Colonic mucosa (tissue), 4 donors: Measurements from ENCODE around the gene RAB40C. TPM values are rescaled to one million over a fixed set of nuclear protein-coding genes. Genes with fewer than 3 reads are reported as not detected.

ENCODE experiments used
- DNase-seq: peaks from one replicate; pipeline ENCODE4 v3.0.0-alpha.2; 2020
- H3K27ac ChIP-seq: fragments of 200-600 bp; one replicate; pipeline ENCODE4 v1.8.0; 2021
- H3K27me3 ChIP-seq: fragments of 200-600 bp; one replicate; pipeline ENCODE4 v1.8.0; 2021
- H3K36me3 ChIP-seq: fragments of 200-600 bp; one replicate; pipeline ENCODE4 v1.8.0; 2021
- H3K4me1 ChIP-seq: fragments of 200-600 bp; one replicate; pipeline ENCODE4 v1.8.0; 2021; ENCODE audit warnings: mild to moderate bottlenecking
- H3K4me3 ChIP-seq: fragments of 200-600 bp; one replicate; pipeline ENCODE4 v1.8.0; 2021
- H3K9ac ChIP-seq, 2 donors: one replicate each; pipeline ENCODE4 v1.7.0; 2013; ENCODE audit warnings: control low read depth in 2 of 2, low read depth in 2 of 2, low read length in 2 of 2
- H3K9me3 ChIP-seq: fragments of 200-600 bp; one replicate; pipeline ENCODE4 v1.8.0; 2021
- CTCF ChIP-seq: fragments of 200-600 bp; IDR thresholded peaks from one replicate; pipeline ENCODE4 v1.8.0; 2022; ENCODE audit warnings: antibody characterized with exemption, mild to moderate bottlenecking
- intact Hi-C: fragments of 100-400 bp; cut with DNase I; formaldehyde crosslinking; loops from one replicate; pipeline ENCODE4 v1.14.1; 2022
- total RNA-seq, 2 donors: library from RNA; stranded (reverse); fragmentation: NEBNext Ultra II Directional in 1 of 2; extraction: Animal tissue kit (Norgen Biotek cat#: 25700) in 1 of 2; gene quantifications; one replicate each; pipeline ENCODE4 v1.2.1, GENCODE V29; 2021
- donor health status: healthy.
- donor health status: DM: no; HTN: no; CAD: no.
- donor health status: DM: no; HTN: no; CAD: no.

The RAB40C gene
- total RNA-seq, 2 donors from 2014 or later, result 34.9 to 38.5 TPM

- no peak within 1 kb of the TSS for H3K27ac ChIP-seq
- TF ChIP-seq CTCF, result no peak
- peaks cover 13% of the 10 kb centered on the region for H3K4me1 ChIP-seq
- no peaks in the 10 kb centered on the region for H3K9me3 ChIP-seq
- peak; percentile 67 for DNase-seq
- peaks cover 2% of the 10 kb centered on the region for H3K36me3 ChIP-seq
- H3K9ac ChIP-seq, result no peak within 1 kb of the TSS
- no peak within 1 kb of the TSS for H3K4me3 ChIP-seq
- H3K27me3 ChIP-seq, result no peaks in the 10 kb centered on the region
- intact Hi-C loops, result no loop called here
Measured at GRCh38 chr16:630815-631405, 41.0 kb downstream of the RAB40C start, which contains the start of gene WFIKKN1. WFIKKN1 (plus strand) TSS chr16:630985; CDS start chr16:631254, 269 bp downstream.

GRCh38 chr16:631808-632358 is 42.0 kb downstream of the RAB40C start:
- Histone ChIP-seq H3K4me1 (peaks cover 13% of the 10 kb centered on the region), H3K9me3 (no peaks in the 10 kb centered on the region), H3K36me3 (no peaks in the 10 kb centered on the region), H3K27ac (no peak overlapping the region), H3K9ac (no peak overlapping the region), H3K4me3 (no peak overlapping the region), H3K27me3 (no peaks in the 10 kb centered on the region)
- intact Hi-C loops, result no loop called here
- no peak for DNase-seq
- TF ChIP-seq CTCF, result no peak

GRCh38 chr16:632486-633335 is 42.8 kb downstream of the RAB40C start:
- no peak for TF ChIP-seq CTCF
- Histone ChIP-seq H3K36me3 (no peaks in the 10 kb centered on the region), H3K4me3 (no peak overlapping the region), H3K27ac (no peak overlapping the region), H3K4me1 (peaks cover 13% of the 10 kb centered on the region), H3K9ac (no peak overlapping the region), H3K27me3 (no peaks in the 10 kb centered on the region), H3K9me3 (no peaks in the 10 kb centered on the region)
- no peak for DNase-seq
- intact Hi-C loops, result no loop called here

GRCh38 chr16:633336-634050 is 43.6 kb downstream of the RAB40C start:
- Histone ChIP-seq H3K9me3 (no peaks in the 10 kb centered on the region), H3K36me3 (no peaks in the 10 kb centered on the region), H3K4me3 (no peak overlapping the region), H3K27me3 (no peaks in the 10 kb centered on the region), H3K27ac (no peak overlapping the region), H3K9ac (no peak overlapping the region), H3K4me1 (peaks cover 13% of the 10 kb centered on the region)
- no peak for DNase-seq
- intact Hi-C loops, result no loop called here
- no peak for TF ChIP-seq CTCF

GRCh38 chr16:634051-634670 is 44.3 kb downstream of the RAB40C start:
- no peak for TF ChIP-seq CTCF
- intact Hi-C loops, result no loop called here
- Histone ChIP-seq H3K27me3 (no peaks in the 10 kb centered on the region), H3K9me3 (no peaks in the 10 kb centered on the region), H3K4me3 (no peak overlapping the region), H3K27ac (no peak overlapping the region), H3K36me3 (no peaks in the 10 kb centered on the region), H3K9ac (no peak overlapping the region), H3K4me1 (peaks cover 13% of the 10 kb centered on the region)
- no peak for DNase-seq
